ENCODE data around the gene TMEM250. TPM values are rescaled to one million over a fixed set of nuclear protein-coding genes. Genes with fewer than 3 reads are reported as not detected.

The TMEM250 gene
- total and polyA plus RNA-seq, 9 of the 15 experiments (the other 6 are each of a cell fraction or from before 2014, with no cell fraction given) = 0.32 to 44.6 (median 12.2) TPM

DNA sequence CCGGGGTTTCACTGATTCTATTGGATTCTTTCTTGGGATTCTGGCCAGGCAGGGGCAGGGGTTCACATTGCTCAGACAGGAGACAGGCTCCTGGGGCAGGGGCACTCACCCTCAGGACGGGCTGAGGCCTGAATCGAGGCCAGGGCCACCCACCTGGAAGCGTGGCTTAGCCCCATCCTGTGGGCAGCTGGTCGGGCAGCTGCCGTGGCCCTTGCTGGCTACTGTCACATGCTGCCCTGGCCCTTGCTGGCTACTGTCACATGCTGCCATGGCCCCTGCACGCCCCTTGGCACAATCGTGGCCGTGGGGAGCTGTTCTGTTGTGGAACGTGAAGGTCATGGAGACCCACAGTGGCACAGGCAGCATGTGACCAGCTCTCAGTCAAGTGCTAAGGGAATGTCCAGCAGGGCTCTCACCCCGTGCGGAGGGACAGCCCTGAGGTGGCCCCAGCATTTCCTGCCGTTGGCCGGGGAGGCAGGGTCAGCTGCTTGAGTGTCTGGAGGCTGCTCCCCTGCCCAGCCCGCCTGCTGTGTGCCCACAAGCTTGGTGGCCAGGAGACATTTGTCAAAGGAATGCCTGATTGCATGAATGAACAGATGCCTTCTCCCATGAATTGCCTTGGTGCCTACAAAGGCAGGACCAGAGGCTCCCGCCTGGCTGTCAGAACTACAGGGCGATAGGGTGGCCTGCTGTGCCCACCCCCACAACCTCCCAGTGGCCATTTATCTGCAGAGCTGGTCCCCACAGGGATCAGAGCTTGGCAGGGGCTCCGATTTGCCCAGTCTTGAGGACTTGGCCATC is 16.9 kb upstream of the TMEM250 start:
- Histone ChIP-seq H3K36me3 (ENCODE audit: control insufficient read depth, insufficient read depth, low read length) (no peaks in the 10 kb centered on the region), H2AFZ (ENCODE audit: low read depth, low read length) (no peak overlapping the region), H3K79me2 (ENCODE audit: control insufficient read depth, insufficient read depth, low read length) (no peaks in the 10 kb centered on the region), H3K4me3 (no peak overlapping the region), H4K20me1 (replicated peaks; ENCODE audit: control insufficient read depth, insufficient read depth, low read length) (peaks cover 13% of the 10 kb centered on the region; the same call in 1 of the 2 replicates), H3K4me2 (ENCODE audit: insufficient read depth, low read length) (no peak overlapping the region), H3K4me1 (replicated peaks in 1 of 2; ENCODE audit: control insufficient read depth in 2 of 2, insufficient read depth in 2 of 2, low read length in 2 of 2) (peaks cover 8 to 50% of the 10 kb centered on the region in 2 experiments; a peak in 4 of 5 replicates), H3K9me3 (replicated peaks; ENCODE audit: control insufficient read depth, insufficient read depth, low read depth, low read length) (no peaks in the 10 kb centered on the region), H3K9ac (ENCODE audit: insufficient read depth in 1 of 2, low read depth in 2 of 2, low read length in 2 of 2) (no peak overlapping the region), H3K27ac (ENCODE audit: extremely low read depth, low read depth, low read length) (no peak overlapping the region), H3K9me1 (ENCODE audit: control insufficient read depth, insufficient read depth, low read length) (no peaks in the 10 kb centered on the region), H3K27me3 (ENCODE audit: control insufficient read depth in 2 of 2, insufficient read depth in 2 of 2, low read length in 2 of 2) (peaks cover 28 to 58% of the 10 kb centered on the region in 2 experiments)
- ATAC-seq = no peak
- ChIA-PET CTCF (ENCODE audit: low intra/inter-chr PET ratio) (interaction anchor here (0.7 kb wide), 1 partner anchor 146 kb away, joined by 3 read pairs; no protein-coding TSS in a partner anchor), POLR2A (no interaction called here)
- intact Hi-C loops (cut with micrococcal nuclease) (no loop called here), in situ Hi-C loops (cut with MboI) (no loop called here)
- TF ChIP-seq, protein P1, sequence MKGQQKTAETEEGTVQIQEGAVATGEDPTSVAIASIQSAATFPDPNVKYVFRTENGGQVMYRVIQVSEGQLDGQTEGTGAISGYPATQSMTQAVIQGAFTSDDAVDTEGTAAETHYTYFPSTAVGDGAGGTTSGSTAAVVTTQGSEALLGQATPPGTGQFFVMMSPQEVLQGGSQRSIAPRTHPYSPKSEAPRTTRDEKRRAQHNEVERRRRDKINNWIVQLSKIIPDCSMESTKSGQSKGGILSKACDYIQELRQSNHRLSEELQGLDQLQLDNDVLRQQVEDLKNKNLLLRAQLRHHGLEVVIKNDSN (CRISPR knock-in tag; IDR thresholded peaks at IDR 0.05) = peak; percentile 35; the same call in 1 of the 2 replicates
- peak; percentile 75 for TF ChIP-seq GABPA (tag; conservative IDR thresholded peaks at IDR 0.05; ENCODE audit: low read depth)
- TF ChIP-seq FOSL1 (tag; conservative IDR thresholded peaks at IDR 0.05) = no peak
- 3% methylated on average over 17 of the region's 18 CpGs for WGBS (ENCODE audit: insufficient coverage, low coverage, missing lambda C conversion rate)
- FAIRE-seq = no peak
- BruUV-seq (replicated peaks) = no TSS peak
- no peak for DNase-seq (ENCODE audit: extremely low read depth in 1 of 4, low spot score in 3 of 4)
